WTC11 (cell line): ENCODE measurements around the gene GNAZ.

Source experiments
- CREM ChIP-seq: sonication (generic); formaldehyde crosslinking; IDR thresholded peaks from 2 replicates; pipeline ENCODE4 v1.8.1; 2022; ENCODE audit warnings: mild to moderate bottlenecking, missing genetic modification reagents, moderate library complexity
- E2F4 ChIP-seq: sonication (generic); formaldehyde crosslinking; IDR thresholded peaks from 2 replicates; pipeline ENCODE4 v1.8.1; 2022; ENCODE audit warnings: low read depth, mild to moderate bottlenecking, moderate library complexity, missing genetic modification reagents, borderline replicate concordance
- FOXJ3 ChIP-seq: sonication (generic); formaldehyde crosslinking; IDR thresholded peaks from 2 replicates; pipeline ENCODE4 v1.9.0; 2021; ENCODE audit warnings: missing genetic modification reagents, mild to moderate bottlenecking, borderline replicate concordance
- IRF1 ChIP-seq: sonication (generic); formaldehyde crosslinking; IDR thresholded peaks from 2 replicates; pipeline ENCODE4 v1.8.0; 2023; ENCODE audit warnings: missing genetic modification reagents
- JUN ChIP-seq: sonication (generic); formaldehyde crosslinking; IDR thresholded peaks from 2 replicates; pipeline ENCODE4 v1.8.0; 2023; ENCODE audit warnings: mild to moderate bottlenecking, missing genetic modification reagents
- MAX ChIP-seq: sonication (generic); formaldehyde crosslinking; IDR thresholded peaks from 2 replicates; pipeline ENCODE4 v1.8.0; 2022; ENCODE audit warnings: mild to moderate bottlenecking, missing genetic modification reagents
- NR3C1 ChIP-seq: sonication (generic); formaldehyde crosslinking; conservative IDR thresholded peaks from 2 replicates; pipeline ENCODE4 v1.8.1; 2023; ENCODE audit warnings: low read depth, mild to moderate bottlenecking, missing genetic modification reagents
- USF2 ChIP-seq: sonication (generic); formaldehyde crosslinking; IDR thresholded peaks from 2 replicates; pipeline ENCODE4 v1.8.1; 2023; ENCODE audit warnings: mild to moderate bottlenecking, missing genetic modification reagents, moderate library complexity
- ZNF232 ChIP-seq: sonication (generic); formaldehyde crosslinking; IDR thresholded peaks from 2 replicates; pipeline ENCODE4 v1.8.0; 2022; ENCODE audit warnings: mild to moderate bottlenecking, missing genetic modification reagents
- TF ChIP-seq, protein P1 (sequence below): fragments of 200-600 bp; IDR thresholded peaks from 2 replicates; pipeline ENCODE4 v1.8.0; 2022; ENCODE audit warnings: antibody characterized with exemption
- TF ChIP-seq, protein P2 (sequence below): sonication (generic); formaldehyde crosslinking; IDR thresholded peaks from 2 replicates; pipeline ENCODE4 v1.8.1; 2022; ENCODE audit warnings: mild to moderate bottlenecking, missing genetic modification reagents, moderate library complexity, borderline replicate concordance
- TF ChIP-seq, protein P3 (sequence below): sonication (generic); formaldehyde crosslinking; IDR thresholded peaks from 2 replicates; pipeline ENCODE4 v1.8.0; 2022; ENCODE audit warnings: mild to moderate bottlenecking, missing genetic modification reagents
- TF ChIP-seq, protein P4 (sequence below): sonication (generic); formaldehyde crosslinking; IDR thresholded peaks from 2 replicates; pipeline ENCODE4 v1.8.1; 2022; ENCODE audit warnings: mild to moderate bottlenecking, moderate library complexity, missing genetic modification reagents

DNA sequence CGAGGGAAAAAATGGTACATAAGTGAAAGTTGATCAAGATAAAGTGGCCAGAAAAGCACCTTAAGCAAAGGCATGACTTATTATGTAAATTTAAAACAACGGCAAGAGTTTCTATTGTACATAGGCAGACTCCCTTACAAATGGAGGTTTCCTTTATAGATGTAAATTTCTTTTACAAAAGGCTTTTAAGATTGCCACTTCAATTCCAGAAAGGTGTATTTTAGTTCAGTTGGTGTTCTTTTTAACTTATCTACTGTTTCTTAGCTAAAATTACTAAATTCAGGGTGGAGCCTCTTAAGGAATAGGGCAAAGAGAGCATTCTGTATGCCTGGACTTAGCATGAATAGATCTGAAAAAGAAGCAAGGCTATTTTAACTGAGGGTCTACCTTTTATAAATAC lies 24.9 kb upstream of the GNAZ start:
- TF ChIP-seq, protein P1, sequence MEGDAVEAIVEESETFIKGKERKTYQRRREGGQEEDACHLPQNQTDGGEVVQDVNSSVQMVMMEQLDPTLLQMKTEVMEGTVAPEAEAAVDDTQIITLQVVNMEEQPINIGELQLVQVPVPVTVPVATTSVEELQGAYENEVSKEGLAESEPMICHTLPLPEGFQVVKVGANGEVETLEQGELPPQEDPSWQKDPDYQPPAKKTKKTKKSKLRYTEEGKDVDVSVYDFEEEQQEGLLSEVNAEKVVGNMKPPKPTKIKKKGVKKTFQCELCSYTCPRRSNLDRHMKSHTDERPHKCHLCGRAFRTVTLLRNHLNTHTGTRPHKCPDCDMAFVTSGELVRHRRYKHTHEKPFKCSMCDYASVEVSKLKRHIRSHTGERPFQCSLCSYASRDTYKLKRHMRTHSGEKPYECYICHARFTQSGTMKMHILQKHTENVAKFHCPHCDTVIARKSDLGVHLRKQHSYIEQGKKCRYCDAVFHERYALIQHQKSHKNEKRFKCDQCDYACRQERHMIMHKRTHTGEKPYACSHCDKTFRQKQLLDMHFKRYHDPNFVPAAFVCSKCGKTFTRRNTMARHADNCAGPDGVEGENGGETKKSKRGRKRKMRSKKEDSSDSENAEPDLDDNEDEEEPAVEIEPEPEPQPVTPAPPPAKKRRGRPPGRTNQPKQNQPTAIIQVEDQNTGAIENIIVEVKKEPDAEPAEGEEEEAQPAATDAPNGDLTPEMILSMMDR = no peak
- TF ChIP-seq, protein P2, sequence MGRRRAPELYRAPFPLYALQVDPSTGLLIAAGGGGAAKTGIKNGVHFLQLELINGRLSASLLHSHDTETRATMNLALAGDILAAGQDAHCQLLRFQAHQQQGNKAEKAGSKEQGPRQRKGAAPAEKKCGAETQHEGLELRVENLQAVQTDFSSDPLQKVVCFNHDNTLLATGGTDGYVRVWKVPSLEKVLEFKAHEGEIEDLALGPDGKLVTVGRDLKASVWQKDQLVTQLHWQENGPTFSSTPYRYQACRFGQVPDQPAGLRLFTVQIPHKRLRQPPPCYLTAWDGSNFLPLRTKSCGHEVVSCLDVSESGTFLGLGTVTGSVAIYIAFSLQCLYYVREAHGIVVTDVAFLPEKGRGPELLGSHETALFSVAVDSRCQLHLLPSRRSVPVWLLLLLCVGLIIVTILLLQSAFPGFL (CRISPR knock-in tag) = no peak
- TF ChIP-seq, protein P3, sequence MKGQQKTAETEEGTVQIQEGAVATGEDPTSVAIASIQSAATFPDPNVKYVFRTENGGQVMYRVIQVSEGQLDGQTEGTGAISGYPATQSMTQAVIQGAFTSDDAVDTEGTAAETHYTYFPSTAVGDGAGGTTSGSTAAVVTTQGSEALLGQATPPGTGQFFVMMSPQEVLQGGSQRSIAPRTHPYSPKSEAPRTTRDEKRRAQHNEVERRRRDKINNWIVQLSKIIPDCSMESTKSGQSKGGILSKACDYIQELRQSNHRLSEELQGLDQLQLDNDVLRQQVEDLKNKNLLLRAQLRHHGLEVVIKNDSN (CRISPR knock-in tag) = no peak
- TF ChIP-seq JUN (CRISPR knock-in tag) = no peak
- TF ChIP-seq E2F4 (CRISPR knock-in tag) = no peak
- no peak for TF ChIP-seq ZNF232 (CRISPR knock-in tag)
- no peak for TF ChIP-seq FOXJ3 (CRISPR knock-in tag)
- TF ChIP-seq, protein P4, sequence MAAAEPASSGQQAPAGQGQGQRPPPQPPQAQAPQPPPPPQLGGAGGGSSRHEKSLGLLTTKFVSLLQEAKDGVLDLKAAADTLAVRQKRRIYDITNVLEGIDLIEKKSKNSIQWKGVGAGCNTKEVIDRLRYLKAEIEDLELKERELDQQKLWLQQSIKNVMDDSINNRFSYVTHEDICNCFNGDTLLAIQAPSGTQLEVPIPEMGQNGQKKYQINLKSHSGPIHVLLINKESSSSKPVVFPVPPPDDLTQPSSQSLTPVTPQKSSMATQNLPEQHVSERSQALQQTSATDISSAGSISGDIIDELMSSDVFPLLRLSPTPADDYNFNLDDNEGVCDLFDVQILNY (CRISPR knock-in tag) = no peak
- TF ChIP-seq MAX (CRISPR knock-in tag) = no peak
- TF ChIP-seq IRF1 (CRISPR knock-in tag) = no peak
- no peak for TF ChIP-seq CREM (CRISPR knock-in tag)
- no peak for TF ChIP-seq NR3C1 (CRISPR knock-in tag)
- TF ChIP-seq USF2 (CRISPR knock-in tag) = no peak
